Tibial nerve (tissue), 4 donors: ENCODE measurements around the gene NDUFC2. TPM values are rescaled to one million over a fixed set of nuclear protein-coding genes. Genes with fewer than 3 reads are reported as not detected.
"Not testable (repeated sequence)": the region's sequence is repeated elsewhere in the genome, so short reads cannot be mapped to it uniquely, and the experiment has no call there.

Source experiments
- DNase-seq, 2 donors: peaks; one replicate each; pipeline ENCODE4 v3.0.0-alpha.2; 2019; ENCODE audit warnings: low spot score in 2 of 2
- H3K27ac ChIP-seq, 4 donors: fragments of 200-600 bp; sonication (generic) in 3 of 4; one replicate each; pipeline ENCODE4 v1.5.1; 2017 to 2019; ENCODE audit warnings: mild to moderate bottlenecking in 1 of 4
- H3K27me3 ChIP-seq, 2 donors: fragments of 200-600 bp; sonication (generic) in 1 of 2; one replicate each; pipeline versions ENCODE4 v1.5.1 to v1.6.0; 2017 to 2019
- H3K36me3 ChIP-seq, 3 donors: fragments of 200-600 bp; sonication (generic); one replicate each; pipeline ENCODE4 v1.5.1; 2018 to 2019
- H3K4me1 ChIP-seq, 4 donors: fragments of 200-600 bp; sonication (generic) in 3 of 4; one replicate each; pipeline ENCODE4 v1.5.1; 2017 to 2019
- H3K4me3 ChIP-seq, 4 donors: fragments of 200-600 bp; sonication (generic) in 3 of 4; one replicate each; pipeline ENCODE4 v1.5.1; 2017 to 2019; ENCODE audit warnings: mild to moderate bottlenecking in 1 of 4, moderate library complexity in 1 of 4
- H3K9me3 ChIP-seq, 4 donors: fragments of 200-600 bp; sonication (generic) in 3 of 4; one replicate each; pipeline ENCODE4 v1.5.1; 2017 to 2019
- EP300 ChIP-seq, 2 donors: sonication (generic); formaldehyde crosslinking; IDR thresholded peaks; one replicate each; pipeline ENCODE4 v1.6.1; 2017; ENCODE audit warnings: antibody characterized with exemption in 2 of 2, mild to moderate bottlenecking in 1 of 2
- POLR2A ChIP-seq, 2 donors: fragments of 450-650 bp; IDR thresholded peaks; one replicate each; pipeline ENCODE4 v1.6.1; 2017; ENCODE audit warnings: antibody characterized with exemption in 2 of 2, mild to moderate bottlenecking in 2 of 2, moderate library complexity in 2 of 2
- WGBS, 2 donors: methylation state at CpG; one replicate each; pipeline ENCODE4 v1.1.5; 2018; 5-methylcytosine and 5-hydroxymethylcytosine counted together
- total RNA-seq, 4 donors: library from RNA; depleted of rRNA; stranded (reverse); fragments of >200 nt; gene quantifications; one replicate each; pipeline ENCODE4 v1.1.0, GENCODE V29; 2016
- TF ChIP-seq, protein P1 (sequence below), 5 experiments: fragments of 200-600 bp in 3 of 5; fragments of 450-650 bp in 2 of 5; sonication (generic) in 3 of 5; IDR thresholded peaks; one replicate each; pipeline ENCODE4 v1.5.1; 2016 to 2019; ENCODE audit warnings: antibody characterized with exemption in 5 of 5, mild to moderate bottlenecking in 3 of 5, moderate library complexity in 2 of 5

Gene NDUFC2
- total RNA-seq, 4 donors from 2014 or later = 49.6 to 88.3 (median 66.3) TPM

DNA sequence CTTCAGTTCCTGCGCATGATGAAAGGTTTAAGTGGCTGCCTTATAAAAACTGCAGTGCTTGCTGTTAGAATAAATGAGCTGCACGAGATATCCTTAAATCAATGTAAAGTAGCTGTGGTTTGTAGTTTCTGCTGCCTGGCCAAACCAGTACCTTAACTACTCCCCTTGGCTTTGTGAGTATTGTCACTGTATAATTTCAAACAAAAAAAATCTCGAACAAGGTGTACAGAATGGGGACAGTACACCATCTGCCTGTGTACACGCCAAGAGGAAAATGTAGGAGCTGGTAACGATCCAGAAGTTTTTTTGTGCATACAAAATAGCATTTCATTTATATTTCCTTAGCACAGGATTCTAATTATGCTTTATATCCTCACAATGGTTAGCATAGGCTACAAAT lies 20.6 kb upstream of the NDUFC2 start:
- 87 to 91% methylated on average over 5 of the region's 5 CpGs for WGBS, 2 donors
- H3K9me3 ChIP-seq = no peaks in the 10 kb centered on the region
- no peaks in the 10 kb centered on the region for H3K27me3 ChIP-seq
- no peak for DNase-seq
- no peaks in the 10 kb centered on the region for H3K4me1 ChIP-seq
- peaks cover 0 to 65% (median 0%) of the 10 kb centered on the region in 3 donors for H3K36me3 ChIP-seq
- H3K4me3 ChIP-seq = no peak overlapping the region
- no peak overlapping the region for H3K27ac ChIP-seq
- no peak for TF ChIP-seq POLR2A (IDR thresholded peaks at IDR 0.05)
- TF ChIP-seq, protein P1, sequence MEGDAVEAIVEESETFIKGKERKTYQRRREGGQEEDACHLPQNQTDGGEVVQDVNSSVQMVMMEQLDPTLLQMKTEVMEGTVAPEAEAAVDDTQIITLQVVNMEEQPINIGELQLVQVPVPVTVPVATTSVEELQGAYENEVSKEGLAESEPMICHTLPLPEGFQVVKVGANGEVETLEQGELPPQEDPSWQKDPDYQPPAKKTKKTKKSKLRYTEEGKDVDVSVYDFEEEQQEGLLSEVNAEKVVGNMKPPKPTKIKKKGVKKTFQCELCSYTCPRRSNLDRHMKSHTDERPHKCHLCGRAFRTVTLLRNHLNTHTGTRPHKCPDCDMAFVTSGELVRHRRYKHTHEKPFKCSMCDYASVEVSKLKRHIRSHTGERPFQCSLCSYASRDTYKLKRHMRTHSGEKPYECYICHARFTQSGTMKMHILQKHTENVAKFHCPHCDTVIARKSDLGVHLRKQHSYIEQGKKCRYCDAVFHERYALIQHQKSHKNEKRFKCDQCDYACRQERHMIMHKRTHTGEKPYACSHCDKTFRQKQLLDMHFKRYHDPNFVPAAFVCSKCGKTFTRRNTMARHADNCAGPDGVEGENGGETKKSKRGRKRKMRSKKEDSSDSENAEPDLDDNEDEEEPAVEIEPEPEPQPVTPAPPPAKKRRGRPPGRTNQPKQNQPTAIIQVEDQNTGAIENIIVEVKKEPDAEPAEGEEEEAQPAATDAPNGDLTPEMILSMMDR (IDR thresholded peaks at IDR 0.05) = no peak
- no peak for TF ChIP-seq EP300 (IDR thresholded peaks at IDR 0.05)

DNA sequence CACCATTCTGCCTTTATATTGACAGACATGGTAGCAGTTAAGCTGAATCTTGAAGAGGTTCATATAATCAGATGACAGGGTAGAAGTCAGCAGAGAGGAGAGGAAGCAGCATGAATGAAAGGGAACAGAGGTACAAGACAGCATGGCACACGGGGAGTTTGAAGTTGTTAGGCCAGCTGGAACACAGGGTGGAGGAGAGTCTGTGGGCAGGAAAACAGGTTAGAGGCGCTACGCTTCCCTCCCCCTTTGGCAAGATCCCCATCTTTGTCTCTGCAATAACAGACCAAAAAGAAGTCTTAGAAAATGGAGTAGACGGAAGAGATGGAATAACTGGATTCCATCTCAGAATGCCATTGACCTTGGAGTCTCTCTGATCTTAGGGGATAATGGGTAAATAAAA lies 20.0 kb upstream of the NDUFC2 start:
- peaks cover 0 to 65% (median 0%) of the 10 kb centered on the region in 3 donors for H3K36me3 ChIP-seq
- 85 to 86% methylated on average over 4 of the region's 4 CpGs for WGBS, 2 donors

GRCh38 chr11:78097666-78098385 lies 18.2 kb upstream of the NDUFC2 start:
- WGBS, 2 donors = 91 to 94% methylated on average over 7 of the region's 7 CpGs

More for the DNA sequence above, 20.0 kb upstream of the NDUFC2 start:
- H3K27me3 ChIP-seq = no peaks in the 10 kb centered on the region
- no peaks in the 10 kb centered on the region for H3K9me3 ChIP-seq
- no peak overlapping the region for H3K4me3 ChIP-seq
- no peak overlapping the region for H3K27ac ChIP-seq
- no peak for TF ChIP-seq EP300 (IDR thresholded peaks at IDR 0.05)
- TF ChIP-seq, protein P1 (IDR thresholded peaks at IDR 0.05) = no peak
- TF ChIP-seq POLR2A (IDR thresholded peaks at IDR 0.05) = no peak
- DNase-seq = no peak
- H3K4me1 ChIP-seq = no peaks in the 10 kb centered on the region

DNA sequence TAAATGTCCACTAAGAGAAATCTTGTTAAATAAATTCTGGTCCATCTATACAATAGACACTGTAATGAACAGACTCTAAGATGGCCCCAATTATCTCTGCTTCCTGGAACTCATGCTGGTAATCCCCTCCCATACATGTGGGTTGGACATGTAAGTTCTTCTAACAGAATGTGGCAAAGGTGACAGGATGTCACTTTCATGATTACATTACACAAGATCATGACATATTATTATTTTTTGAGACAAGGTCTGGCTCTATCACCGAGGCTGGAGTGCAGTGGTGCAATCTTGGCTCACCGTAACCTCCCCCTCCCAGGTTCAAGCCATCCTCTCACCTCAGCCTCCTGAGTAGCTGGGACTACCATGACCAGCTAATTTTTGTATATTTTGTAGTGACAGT lies 14.6 kb upstream of the NDUFC2 start:
- Histone ChIP-seq H3K4me3 (no peak overlapping the region), H3K4me1 (no peaks in the 10 kb centered on the region), H3K27me3 (no peaks in the 10 kb centered on the region), H3K36me3 (peaks cover 0 to 40% (median 0%) of the 10 kb centered on the region in 3 donors), H3K9me3 (no peaks in the 10 kb centered on the region), H3K27ac (no peak overlapping the region)
- TF ChIP-seq EP300 (IDR thresholded peaks at IDR 0.05) (no peak), POLR2A (IDR thresholded peaks at IDR 0.05) (no peak)
- TF ChIP-seq, protein P1 (IDR thresholded peaks at IDR 0.05) = no peak
- DNase-seq = no peak
- WGBS, 2 donors = 95 to 96% methylated on average over 2 of the region's 2 CpGs

More at GRCh38 chr11:78097666-78098385, 18.2 kb upstream of the NDUFC2 start:
- H3K4me3 ChIP-seq = no peak overlapping the region
- TF ChIP-seq EP300 (IDR thresholded peaks at IDR 0.05) = no peak
- TF ChIP-seq, protein P1 (IDR thresholded peaks at IDR 0.05) = no peak
- TF ChIP-seq POLR2A (IDR thresholded peaks at IDR 0.05) = no peak
- no peaks in the 10 kb centered on the region for H3K4me1 ChIP-seq
- H3K36me3 ChIP-seq = peaks cover 0 to 68% (median 0%) of the 10 kb centered on the region in 3 donors
- no peak for DNase-seq
- no peaks in the 10 kb centered on the region for H3K9me3 ChIP-seq
- H3K27ac ChIP-seq = no peak overlapping the region
- H3K27me3 ChIP-seq = no peaks in the 10 kb centered on the region

GRCh38 chr11:78086521-78087074 lies 6.9 kb upstream of the NDUFC2 start:
- not testable (repeated sequence) for H3K4me1 ChIP-seq, H3K36me3 ChIP-seq, H3K27ac ChIP-seq, H3K4me3 ChIP-seq, H3K9me3 ChIP-seq, H3K27me3 ChIP-seq, DNase-seq
- WGBS, 2 donors = 84 to 87% methylated on average over 6 of the region's 6 CpGs
